NCI-H2107 (cell line): ENCODE results near the gene ATP6V0E1.
A peak's percentile ranks its signal among the peaks of the same experiment; 100 is the strongest.

Experiments used
- DNase-seq: peaks from one replicate; lab custom pipeline; 2025; lab: John Stamatoyannopoulos, UW

ATP6V0E1 gene

DNA sequence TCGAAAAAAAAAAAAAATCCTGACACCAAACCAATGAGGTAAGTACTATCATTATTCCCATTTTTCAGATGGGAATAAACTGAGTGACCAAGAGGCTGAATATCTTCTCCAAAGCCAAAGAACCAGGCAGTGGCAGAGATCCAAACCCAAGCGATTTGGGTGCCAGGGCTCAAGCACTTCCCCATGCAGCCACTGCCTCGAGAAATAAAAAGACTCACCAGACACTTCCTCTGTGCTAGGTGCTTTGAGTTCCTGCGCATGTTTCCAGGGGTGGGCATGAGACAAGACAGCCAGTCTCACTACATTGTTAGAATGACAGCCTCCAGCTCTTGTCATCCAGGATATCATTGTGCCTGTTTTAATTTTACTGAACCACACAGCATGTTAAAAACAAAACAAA is 26.6 kb upstream of the ATP6V0E1 start:
- DNase-seq, result no peak

DNA sequence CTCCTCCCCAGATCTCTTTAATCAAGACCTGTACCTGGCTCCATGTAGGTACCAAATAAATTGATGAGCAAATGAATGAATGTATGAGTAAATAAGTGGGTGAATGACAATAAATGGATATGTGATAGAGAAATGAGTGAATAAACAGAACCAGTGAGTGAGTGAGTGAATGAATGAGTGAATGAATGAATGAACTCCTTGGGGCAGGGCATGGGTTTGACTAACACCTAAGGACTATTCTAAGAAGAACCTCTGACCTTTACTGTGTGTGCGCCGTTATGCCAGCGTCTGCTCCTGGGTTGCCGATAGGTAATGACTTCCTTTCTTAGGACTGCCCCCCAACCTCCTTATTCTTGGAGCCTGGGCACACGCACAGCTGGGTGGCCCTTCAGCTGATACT is 26.1 kb upstream of the ATP6V0E1 start:
- DNase-seq, result no peak

DNA sequence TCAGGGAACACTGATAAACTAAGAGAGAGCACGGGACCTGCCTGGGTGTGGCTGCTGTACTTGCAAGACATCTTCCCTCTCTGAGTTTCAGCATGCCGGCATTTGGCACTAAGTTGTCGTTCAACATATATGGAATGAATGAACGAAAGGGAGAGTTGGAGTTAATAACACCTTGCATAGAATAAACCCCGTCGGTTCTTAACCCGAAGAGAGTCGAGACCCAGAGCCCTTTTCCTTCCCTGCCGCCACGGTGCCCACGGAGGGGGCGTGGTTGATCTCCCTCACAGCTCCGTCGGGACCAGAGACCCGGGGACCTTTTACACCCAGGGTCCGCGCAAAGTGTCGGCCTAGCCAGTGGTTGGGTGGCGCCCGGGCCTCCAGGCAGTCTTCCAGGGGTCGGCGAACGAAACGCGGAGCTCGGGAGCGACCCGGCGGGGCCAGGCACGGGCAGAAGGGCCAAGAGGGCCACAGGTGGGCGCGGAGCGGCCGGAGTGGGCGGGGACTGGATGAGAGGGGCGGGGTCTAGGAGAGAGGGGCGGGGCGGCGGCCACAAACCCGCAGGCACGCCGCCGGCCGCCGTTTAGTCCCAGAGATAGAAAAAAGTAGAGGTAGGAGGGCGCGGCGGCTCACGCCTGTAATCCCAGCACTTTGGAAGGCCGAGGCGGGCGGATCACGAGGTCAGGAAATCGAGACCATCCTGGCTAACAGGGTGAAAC is 25.1 kb upstream of the ATP6V0E1 start:
- DNase-seq, result no peak

DNA sequence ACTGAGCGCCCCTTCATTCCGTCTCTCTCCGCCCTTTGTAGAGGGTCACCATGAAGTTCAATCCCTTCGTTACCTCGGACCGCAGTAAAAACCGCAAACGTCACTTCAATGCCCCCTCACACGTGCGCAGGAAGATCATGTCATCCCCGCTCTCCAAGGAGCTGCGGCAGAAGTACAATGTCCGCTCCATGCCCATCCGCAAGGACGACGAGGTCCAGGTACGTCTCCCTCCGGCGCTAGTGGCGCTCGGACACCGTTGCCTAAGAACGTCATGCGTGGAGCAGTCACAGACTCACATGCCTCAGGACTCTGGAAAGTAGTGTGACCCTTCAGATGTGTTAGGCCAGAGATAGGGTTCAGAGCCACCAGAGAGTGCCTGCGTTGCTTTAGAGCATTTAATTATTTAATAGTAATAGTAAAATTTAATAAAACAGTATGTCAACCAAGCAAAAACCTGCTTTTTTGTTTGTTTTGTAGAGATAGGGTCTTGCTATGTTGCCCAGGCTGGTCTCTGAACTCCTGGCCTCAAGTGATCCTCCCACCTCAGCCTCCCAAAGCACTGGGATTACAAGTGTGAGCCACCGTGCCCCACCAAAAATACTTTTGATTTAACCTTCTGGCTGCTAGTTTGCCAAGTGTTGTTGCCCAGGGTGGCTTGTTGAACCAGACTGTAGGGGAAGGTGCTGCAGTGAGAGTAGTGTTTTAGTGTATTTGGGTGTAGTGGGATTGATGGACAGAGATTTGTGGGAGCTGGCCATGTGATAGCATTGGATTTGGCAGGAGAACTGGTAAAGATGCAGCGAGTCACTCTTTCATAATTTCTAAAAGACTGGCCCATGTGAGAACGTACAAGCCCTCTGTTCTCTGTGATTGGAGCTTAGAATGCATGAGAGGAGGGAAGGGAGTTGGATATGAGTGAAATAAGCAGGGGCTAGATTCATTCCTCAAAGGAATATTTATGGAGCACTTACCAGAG is 23.5 kb upstream of the ATP6V0E1 start:
- DNase-seq, result no peak

DNA sequence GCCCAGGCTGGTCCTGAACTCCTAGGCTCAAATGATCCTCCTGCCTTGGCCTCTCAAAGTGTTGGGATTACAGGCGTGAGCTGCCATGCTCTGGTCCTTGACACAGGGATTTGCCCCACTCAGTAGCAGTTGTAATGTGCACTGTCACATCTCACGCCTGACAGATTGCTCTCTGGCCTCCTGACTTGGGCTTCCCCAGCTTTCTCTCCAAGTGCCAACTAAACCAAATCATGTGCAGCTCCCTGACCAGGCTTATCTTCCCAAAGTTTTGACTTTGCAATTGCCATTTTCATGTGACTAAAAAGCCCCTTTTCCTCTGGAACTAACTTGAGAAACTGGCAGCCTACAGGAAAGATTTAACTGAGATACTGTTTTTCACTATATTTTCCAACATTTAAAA is 13.7 kb upstream of the ATP6V0E1 start:
- DNase-seq, result no peak

DNA sequence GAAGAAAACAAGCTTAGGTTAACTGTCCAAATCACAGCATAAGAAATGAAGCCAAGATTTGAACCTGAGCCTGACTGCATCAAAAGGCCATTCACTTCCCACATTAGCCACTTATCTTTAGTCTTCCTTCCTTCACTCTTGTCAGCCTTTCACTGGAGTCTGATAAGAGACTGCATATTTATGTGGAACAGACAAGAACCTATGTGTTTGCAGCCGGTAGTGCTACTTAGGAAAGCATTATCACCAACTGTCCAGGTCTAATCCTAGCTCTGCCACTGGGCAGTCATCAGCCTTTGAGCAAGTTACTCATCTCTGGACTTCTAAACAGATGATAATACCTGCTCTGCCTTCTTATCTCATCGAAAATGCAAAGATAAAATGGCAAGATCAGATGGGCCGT is 12.1 kb upstream of the ATP6V0E1 start:
- DNase-seq, result no peak

DNA sequence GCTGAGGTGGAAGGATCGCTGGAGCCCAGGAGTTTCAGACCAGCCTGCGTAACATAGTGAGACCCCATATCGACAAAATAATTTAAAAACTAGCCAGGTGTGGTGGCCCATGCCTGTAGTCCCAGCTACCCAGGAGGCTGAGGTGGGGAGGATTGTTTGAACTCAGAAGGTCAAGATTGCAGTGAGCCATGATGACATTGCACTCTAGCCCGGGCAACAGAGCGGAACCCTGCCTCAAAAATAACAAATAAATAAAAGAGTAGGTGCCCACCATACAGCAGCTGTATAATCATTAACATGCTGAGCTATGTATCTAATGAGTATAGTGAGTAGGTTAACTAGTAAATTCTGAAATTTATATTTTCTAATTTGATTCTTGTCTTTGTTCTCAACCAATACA is 11.0 kb upstream of the ATP6V0E1 start:
- DNase-seq, result no peak

DNA sequence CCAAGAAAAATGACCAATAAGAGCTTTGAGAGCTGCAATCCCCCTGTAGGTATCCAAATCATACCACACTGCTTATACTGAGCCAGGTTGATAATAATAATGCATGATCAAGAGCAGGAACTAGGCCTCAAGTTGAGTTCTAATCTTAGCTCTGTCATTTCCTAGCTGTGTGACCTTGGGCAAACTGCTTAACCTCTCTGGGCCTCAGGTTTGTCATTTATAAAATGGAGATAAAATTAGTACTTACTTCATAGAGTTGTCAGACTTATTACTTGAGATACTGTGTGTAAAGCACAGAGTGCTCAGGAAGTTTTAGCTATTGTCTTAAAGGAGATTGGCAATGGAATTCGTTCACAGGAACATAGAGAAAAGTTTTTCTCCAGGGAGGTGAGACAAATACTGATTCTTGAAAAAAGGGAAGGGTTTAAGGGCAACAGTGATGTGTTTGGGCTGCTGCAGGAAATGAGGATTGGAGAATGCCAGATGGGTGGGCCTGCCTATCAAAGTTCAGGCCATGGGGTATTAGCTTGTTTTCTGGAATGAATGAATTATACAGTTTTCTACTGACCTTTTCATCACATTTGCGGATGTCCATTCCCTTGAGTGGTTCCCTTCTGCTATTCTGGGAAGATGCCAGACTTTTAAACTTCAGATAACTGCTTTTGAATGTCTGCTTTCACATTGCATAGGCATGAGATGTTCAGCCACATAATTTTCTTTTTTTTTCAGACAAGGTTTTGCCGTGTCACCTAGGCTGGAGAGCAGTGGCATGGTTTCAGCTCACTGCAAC is 10.2 kb upstream of the ATP6V0E1 start:
- DNase-seq, result no peak

DNA sequence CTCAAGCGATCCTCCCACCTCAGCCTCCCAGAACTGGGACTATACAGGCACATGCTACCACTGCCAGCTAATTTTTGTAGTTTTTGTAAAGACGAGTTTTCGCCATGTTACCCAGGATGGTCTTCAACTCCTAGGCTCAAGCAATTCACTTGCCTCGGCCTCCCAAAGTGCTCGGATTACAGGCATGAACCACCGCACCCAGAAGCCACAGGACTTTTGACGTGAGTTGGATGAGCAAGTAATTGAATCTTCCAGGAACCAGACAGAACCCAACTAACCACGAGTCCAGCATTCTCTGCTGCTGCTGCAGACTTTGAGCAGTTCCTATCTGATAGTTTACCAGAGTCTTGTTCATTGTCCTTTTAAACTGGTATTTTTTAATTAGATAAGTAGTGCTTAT is 9.6 kb upstream of the ATP6V0E1 start:
- DNase-seq, result no peak

DNA sequence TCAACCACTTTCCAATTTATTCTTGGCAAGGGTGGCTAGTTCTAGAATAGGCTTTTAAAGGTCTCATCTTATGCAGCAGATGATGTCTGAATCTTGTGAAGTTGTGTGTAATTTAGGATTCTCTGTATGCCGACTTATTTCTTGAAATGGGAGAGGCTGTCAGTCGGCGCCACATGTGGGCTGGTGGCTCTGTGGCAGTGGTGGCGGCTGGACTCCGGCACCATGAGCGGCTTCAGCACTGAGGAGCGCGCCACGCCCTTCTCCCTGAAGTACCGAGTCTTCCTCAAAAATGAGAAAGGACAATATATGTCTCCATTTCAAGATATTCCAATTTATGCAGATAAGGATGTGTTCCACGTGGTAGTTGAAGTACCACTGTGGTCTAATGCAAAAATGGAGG is 8.3 kb upstream of the ATP6V0E1 start:
- DNase-seq, result no peak

DNA sequence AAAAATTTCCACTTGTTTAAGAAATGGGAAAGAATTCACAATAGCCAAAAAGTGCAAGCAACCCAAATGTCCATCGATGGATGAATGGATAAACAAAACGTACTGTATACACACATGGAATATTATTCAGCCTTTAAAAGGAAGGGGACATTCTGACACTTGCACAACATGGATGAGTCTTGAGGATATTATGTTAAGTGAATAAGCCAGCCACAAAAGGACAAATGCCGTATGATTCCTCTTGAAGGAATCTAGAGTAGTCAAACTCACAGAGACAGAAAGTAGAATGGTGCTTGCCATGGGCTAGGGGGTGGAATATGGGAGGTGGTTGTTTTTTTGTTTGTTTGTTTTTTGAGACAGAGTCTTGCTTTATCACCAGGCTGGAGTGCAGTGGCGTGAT is 3.8 kb upstream of the ATP6V0E1 start:
- DNase-seq, result no peak

DNA sequence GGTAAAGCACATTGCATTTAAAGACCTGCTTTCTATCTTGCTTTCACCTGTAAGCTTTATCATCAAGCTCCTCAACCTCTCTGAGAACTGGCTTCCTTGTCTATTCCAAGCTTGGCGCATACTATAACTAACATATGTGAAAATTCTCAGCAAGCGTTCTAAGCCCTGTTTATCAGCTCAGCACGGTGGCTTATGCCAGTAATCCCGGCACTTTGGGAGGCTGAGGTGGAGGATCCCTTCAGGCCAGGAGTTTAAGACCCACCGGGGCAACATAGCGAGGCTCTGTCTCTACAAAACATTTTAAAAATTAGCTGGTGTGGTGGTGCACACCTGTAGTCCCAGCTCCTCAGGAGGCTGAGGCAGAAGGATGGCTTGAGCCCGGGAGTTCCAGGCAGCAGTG is 1.6 kb upstream of the ATP6V0E1 start:
- DNase-seq, result no peak

DNA sequence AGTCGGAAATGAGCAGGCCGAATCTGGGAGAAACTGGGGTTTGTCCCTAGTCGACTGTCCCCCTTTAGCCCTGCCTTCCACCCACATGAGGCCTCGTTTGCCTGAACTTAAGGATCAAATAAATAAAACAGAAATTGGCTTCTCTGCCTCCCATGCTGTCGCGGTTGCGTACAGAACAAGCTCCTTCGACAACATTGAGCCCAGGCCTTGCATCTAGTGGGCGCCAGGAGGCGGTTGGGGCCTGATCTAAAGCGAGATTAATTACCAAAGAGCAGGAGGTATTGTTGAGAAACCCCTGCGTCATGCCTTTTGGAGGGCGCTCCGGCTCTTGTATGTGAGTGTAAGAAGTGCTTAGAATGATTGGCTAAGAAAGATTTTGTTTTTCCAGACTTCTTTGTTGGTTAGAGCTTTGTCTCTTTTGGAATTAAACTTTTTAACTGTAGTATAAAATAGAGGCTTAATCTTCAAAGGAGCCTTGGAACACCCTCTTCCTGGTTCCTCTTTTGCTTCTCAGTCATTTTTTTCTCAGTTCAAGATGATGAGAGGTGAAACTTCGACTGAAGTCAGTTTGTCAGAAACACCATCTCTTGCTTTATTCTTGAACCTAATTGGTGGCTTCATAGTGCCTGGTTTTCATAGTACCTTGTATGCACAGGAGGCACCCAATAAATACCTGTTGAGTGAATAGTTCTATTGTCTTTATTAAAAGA is 828 bp downstream of the ATP6V0E1 start:
- DNase-seq, result peak; percentile 21

DNA sequence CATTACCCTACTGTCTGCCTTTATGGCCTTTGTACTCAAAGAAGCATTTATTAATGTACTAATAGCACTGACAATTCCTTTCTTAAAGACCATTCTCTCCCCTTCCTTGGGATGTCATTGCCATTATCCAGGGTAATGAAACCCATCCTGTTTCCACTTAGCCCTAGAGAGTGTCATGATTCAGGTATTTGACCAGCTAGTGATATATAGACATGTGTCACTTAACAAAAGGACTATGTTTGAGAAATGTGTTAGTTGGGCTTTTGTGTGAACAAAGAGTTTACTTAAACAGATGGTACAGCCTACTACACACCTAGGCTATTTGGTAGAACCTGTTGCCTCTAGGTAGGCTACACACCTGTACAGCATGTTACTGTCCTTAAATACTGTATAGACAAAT is 2.0 kb downstream of the ATP6V0E1 start:
- DNase-seq, result no peak

DNA sequence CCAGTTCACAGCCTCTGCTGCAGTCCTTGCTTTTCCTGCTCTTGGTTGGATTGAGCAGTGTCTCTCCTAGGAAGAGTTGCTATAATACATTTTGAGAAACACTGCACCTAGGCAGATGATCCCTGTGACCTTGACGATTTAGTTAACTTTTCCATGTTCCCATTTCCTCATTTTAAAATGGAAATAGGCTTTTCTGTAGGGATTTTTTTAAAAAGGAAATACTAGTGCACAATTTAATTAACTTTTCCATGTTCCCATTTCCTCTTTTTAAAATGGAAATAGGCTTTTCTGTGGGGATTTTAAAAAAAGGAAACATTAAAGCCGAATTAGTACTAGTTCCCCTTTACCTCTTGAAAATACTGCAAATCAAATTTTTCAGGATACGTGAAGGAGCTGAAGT is 4.7 kb downstream of the ATP6V0E1 start:
- DNase-seq, result no peak

DNA sequence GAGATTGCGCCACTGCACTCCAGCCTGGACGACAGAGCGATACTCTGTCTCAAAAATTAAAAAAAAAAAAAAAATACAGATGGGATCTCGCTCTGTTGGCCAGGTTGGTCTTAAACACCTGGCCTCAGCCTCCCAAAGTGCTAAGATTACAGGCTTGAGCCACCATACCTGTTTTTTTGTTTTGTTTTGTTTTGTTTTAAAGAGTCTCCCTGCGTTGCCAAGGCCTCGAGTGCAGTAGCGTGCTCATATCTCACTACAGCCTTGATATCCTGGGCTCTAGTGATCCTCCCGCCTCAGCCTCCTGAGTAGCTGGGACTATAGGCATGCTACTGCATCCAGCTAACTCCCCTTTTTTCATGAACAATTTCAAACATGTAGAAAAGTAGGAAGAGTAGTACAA is 7.2 kb downstream of the ATP6V0E1 start:
- no peak for DNase-seq

DNA sequence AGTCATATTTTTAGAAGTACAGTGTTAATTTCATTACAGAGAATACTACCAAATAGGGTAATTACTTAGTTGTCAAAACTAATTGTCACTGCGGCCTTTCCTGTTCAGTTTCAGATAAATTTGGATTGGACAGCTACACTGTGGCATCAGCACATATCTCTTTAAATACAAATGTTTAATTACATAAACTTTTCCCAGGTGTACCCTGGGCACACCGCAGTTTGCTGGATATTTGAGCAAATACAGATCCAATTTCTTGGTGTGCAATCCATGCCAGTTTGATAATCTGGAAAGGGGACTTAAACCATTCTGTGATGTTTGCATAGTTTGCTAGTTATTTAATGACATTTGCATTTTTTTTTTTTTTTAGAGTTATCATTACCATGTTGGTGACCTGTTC is 10.8 kb downstream of the ATP6V0E1 start:
- no peak for DNase-seq

DNA sequence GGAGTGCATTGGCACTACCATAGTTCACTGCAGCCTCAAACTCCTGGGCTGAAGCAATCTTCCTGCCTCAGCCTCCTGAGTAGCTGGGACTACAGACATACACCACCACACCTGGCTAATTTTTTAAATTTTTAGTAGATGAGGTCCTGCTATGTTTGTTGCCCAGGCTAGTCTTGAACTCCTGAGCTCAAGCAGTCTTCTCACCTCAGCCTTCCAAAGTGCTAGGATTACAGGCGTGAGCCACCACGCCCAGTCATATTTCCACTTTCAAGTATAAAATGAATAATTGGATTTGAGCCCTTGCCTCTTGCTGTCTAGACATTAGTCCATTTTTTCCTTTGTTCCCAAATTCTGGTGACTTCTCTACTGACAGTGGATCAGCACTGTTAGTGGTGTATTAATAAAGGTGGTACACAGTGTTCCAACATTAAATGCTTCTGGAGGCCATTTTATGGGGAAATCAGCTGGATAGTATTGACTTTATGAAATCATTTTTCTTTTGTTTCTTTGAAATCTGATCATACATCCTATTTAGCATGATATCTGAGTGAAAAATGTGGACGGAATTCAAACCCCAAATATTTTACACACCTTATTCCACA is 15.9 kb downstream of the ATP6V0E1 start:
- no peak for DNase-seq

DNA sequence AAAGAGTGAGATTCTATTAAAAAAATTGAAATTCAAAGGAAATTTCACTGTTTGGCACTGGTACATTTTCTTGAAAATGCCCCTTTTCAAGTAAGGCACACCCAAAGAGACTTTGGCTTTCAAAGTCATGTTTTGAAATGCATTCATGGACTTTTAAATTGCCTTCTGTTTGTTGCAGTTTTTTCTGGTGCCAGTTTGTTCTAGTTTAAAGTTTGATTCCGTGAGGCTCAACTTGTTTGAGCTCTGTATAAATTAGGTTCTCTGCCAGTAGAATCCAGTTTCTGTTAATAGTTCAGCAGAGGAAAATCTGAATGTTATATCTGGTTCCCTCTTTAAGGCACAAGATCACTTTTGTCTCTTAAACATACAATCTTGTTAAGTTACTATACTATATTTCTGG is 16.4 kb downstream of the ATP6V0E1 start:
- DNase-seq, result no peak

DNA sequence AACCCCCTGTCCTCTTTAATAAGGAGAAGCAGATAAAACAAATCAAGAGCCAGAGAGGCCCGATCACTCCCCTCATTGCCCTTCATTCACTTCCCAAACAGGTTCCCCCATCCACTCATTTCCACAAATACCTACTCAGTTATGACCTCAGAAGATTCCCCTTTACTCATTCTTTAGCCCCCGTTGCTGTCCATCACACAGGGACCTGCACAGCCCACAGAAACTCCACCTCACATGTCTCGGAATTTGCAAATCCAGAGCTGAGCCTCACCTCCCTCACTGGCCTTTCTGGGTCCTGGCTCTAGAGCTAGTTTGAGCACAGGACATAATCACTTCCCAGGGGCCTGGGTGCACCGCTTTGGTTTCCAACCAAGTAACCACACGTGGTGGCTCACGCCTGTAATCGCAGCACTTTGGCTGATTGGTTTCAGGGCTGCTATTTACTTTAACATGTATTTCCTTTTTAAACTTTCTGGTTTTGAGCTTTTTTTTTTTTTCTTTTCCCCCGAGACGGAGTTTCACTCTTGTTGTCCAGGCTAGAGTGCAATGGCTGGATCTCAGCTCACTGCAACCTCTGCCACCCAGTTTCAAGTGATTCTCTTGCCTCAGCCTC is 17.8 kb downstream of the ATP6V0E1 start:
- DNase-seq, result no peak

DNA sequence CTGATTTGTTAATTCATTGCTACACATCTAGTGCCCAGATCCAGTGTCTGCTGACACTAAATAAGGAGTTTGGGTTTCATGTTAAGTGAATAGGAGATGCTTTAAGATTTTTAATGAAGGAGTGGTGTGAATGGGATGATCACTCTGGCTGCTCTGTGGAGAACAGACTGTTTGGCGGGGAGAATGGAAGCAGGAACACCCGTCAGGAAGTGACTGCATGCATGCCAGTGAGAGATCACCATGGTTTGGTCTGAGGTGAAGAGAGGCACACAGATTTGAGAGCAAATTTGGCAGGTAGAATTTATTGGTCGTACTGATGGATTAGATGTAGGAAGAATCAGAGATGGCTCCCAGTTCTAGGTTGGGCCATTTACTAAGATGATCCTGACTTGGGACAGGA is 19.8 kb downstream of the ATP6V0E1 start:
- no peak for DNase-seq
